A549 (cell line): ENCODE results near the gene BST2.

Source experiments
- CEBPB ChIP-seq, 2 experiments: fragments of >200 bp in 1 of 2; sonication (Bioruptor Twin) in 1 of 2; formaldehyde crosslinking in 1 of 2; IDR thresholded peaks; 2 replicates each; pipeline ENCODE4 v1.6.1; 2012 to 2016
- KDM1A ChIP-seq: fragments of 200-600 bp; sonication (generic); IDR thresholded peaks from 2 replicates; pipeline ENCODE4 v1.6.1; 2016; ENCODE audit warnings: low read depth, mild to moderate bottlenecking
- POLR2A ChIP-seq: IDR thresholded peaks from 2 replicates; pipeline ENCODE4 v1.6.1; 2012; ENCODE audit warnings: mild to moderate bottlenecking, low read length
- RAD21 ChIP-seq, 2 experiments: fragments of >200 bp in 1 of 2; sonication (Bioruptor Twin) in 1 of 2; formaldehyde crosslinking in 1 of 2; IDR thresholded peaks in 1 of 2; conservative IDR thresholded peaks in 1 of 2; 2 replicates in 1 of 2; 3 replicates in 1 of 2; pipeline ENCODE4 v1.6.1; 2012 to 2018; ENCODE audit warnings: inconsistent platforms in 1 of 2
- ZNF302 ChIP-seq: fragments of 250-450 bp; sonication (Bioruptor Pico); IDR thresholded peaks from 2 replicates; pipeline ENCODE4 v1.9.0; 2021; ENCODE audit warnings: inconsistent platforms, mild to moderate bottlenecking, moderate library complexity
- TF ChIP-seq, protein P1 (sequence below): fragments of >200 bp; sonication (Bioruptor Twin); formaldehyde crosslinking; IDR thresholded peaks from 3 replicates; pipeline ENCODE4 v1.5.1; 2016
- TF ChIP-seq, protein P2 (sequence below): fragments of 150-350 bp; IDR thresholded peaks from 2 replicates; pipeline ENCODE4 v1.6.1; 2014; ENCODE audit warnings: low read depth, mild to moderate bottlenecking, low read length
- TF ChIP-seq, protein P3 (sequence below): fragments of >200 bp; sonication (Bioruptor Twin); formaldehyde crosslinking; IDR thresholded peaks from 3 replicates; pipeline ENCODE4 v1.6.1; 2016
- TF ChIP-seq, protein P4 (sequence below): IDR thresholded peaks from 2 replicates; pipeline ENCODE4 v1.6.1; 2012; ENCODE audit warnings: low read depth, borderline replicate concordance
- TF ChIP-seq, protein P5 (sequence below): fragments of 200-600 bp; sonication (generic); IDR thresholded peaks from 2 replicates; pipeline ENCODE4 v1.6.1; 2016; ENCODE audit warnings: antibody characterized with exemption, mild to moderate bottlenecking, moderate library complexity

DNA sequence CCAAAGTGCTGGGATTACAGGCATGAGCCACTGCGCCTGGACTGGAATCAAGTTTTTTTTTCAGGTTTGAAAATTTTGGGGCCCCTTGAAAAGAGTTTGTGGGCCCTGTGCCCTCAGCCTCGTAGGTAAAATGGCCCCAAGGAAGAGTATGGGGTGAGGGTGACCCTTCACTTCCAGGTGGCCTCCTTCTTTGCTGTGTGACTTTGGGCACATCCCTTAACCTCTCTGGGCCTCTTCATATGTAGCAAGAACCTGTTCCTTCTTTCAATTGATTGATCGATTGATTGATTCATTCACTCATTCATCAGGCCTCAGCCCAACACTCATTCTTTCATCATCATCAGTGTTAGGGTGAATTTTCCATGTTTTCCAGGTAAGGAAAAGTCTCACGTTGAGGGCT, 46.4 kb upstream of the BST2 start:
- TF ChIP-seq, protein P1, sequence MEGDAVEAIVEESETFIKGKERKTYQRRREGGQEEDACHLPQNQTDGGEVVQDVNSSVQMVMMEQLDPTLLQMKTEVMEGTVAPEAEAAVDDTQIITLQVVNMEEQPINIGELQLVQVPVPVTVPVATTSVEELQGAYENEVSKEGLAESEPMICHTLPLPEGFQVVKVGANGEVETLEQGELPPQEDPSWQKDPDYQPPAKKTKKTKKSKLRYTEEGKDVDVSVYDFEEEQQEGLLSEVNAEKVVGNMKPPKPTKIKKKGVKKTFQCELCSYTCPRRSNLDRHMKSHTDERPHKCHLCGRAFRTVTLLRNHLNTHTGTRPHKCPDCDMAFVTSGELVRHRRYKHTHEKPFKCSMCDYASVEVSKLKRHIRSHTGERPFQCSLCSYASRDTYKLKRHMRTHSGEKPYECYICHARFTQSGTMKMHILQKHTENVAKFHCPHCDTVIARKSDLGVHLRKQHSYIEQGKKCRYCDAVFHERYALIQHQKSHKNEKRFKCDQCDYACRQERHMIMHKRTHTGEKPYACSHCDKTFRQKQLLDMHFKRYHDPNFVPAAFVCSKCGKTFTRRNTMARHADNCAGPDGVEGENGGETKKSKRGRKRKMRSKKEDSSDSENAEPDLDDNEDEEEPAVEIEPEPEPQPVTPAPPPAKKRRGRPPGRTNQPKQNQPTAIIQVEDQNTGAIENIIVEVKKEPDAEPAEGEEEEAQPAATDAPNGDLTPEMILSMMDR: no peak
- no peak for TF ChIP-seq POLR2A
- TF ChIP-seq, protein P2, sequence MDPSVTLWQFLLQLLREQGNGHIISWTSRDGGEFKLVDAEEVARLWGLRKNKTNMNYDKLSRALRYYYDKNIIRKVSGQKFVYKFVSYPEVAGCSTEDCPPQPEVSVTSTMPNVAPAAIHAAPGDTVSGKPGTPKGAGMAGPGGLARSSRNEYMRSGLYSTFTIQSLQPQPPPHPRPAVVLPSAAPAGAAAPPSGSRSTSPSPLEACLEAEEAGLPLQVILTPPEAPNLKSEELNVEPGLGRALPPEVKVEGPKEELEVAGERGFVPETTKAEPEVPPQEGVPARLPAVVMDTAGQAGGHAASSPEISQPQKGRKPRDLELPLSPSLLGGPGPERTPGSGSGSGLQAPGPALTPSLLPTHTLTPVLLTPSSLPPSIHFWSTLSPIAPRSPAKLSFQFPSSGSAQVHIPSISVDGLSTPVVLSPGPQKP: no peak
- TF ChIP-seq RAD21 (conservative IDR thresholded peaks at IDR 0.05 in 1 of 2, IDR thresholded peaks at IDR 0.05 in 1 of 2): no peak
- TF ChIP-seq, protein P3, sequence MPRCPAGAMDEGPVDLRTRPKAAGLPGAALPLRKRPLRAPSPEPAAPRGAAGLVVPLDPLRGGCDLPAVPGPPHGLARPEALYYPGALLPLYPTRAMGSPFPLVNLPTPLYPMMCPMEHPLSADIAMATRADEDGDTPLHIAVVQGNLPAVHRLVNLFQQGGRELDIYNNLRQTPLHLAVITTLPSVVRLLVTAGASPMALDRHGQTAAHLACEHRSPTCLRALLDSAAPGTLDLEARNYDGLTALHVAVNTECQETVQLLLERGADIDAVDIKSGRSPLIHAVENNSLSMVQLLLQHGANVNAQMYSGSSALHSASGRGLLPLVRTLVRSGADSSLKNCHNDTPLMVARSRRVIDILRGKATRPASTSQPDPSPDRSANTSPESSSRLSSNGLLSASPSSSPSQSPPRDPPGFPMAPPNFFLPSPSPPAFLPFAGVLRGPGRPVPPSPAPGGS: no peak
- no peak for TF ChIP-seq KDM1A
- TF ChIP-seq, protein P4, sequence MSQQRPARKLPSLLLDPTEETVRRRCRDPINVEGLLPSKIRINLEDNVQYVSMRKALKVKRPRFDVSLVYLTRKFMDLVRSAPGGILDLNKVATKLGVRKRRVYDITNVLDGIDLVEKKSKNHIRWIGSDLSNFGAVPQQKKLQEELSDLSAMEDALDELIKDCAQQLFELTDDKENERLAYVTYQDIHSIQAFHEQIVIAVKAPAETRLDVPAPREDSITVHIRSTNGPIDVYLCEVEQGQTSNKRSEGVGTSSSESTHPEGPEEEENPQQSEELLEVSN: no peak
- no peak for TF ChIP-seq ZNF302
- no peak for TF ChIP-seq CEBPB (IDR thresholded peaks at IDR 0.05)
- TF ChIP-seq, protein P5, sequence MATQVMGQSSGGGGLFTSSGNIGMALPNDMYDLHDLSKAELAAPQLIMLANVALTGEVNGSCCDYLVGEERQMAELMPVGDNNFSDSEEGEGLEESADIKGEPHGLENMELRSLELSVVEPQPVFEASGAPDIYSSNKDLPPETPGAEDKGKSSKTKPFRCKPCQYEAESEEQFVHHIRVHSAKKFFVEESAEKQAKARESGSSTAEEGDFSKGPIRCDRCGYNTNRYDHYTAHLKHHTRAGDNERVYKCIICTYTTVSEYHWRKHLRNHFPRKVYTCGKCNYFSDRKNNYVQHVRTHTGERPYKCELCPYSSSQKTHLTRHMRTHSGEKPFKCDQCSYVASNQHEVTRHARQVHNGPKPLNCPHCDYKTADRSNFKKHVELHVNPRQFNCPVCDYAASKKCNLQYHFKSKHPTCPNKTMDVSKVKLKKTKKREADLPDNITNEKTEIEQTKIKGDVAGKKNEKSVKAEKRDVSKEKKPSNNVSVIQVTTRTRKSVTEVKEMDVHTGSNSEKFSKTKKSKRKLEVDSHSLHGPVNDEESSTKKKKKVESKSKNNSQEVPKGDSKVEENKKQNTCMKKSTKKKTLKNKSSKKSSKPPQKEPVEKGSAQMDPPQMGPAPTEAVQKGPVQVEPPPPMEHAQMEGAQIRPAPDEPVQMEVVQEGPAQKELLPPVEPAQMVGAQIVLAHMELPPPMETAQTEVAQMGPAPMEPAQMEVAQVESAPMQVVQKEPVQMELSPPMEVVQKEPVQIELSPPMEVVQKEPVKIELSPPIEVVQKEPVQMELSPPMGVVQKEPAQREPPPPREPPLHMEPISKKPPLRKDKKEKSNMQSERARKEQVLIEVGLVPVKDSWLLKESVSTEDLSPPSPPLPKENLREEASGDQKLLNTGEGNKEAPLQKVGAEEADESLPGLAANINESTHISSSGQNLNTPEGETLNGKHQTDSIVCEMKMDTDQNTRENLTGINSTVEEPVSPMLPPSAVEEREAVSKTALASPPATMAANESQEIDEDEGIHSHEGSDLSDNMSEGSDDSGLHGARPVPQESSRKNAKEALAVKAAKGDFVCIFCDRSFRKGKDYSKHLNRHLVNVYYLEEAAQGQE: no peak
